HEK293 (cell line): ENCODE results near the gene FAM107A.

Experiments
- CTCF ChIA-PET: fragments of 350-600 bp; formaldehyde crosslinking; extraction: SDS; loops from one replicate; lab custom pipeline; 2021; ENCODE audit warnings: antibody characterized with exemption; lab: Yijun Ruan, JAX
- POLR2A ChIA-PET: fragments of 300-600 bp; formaldehyde crosslinking; extraction: SDS; loops from one replicate; lab custom pipeline; 2020; ENCODE audit warnings: antibody characterized with exemption, inconsistent platforms; lab: Yijun Ruan, JAX
- H3K27ac ChIP-seq: fragments of 200-500 bp; sonication (Bioruptor generic); 2 replicates; pipeline ENCODE4 v1.5.1; 2014; ENCODE audit warnings: low read depth, low read length, control low read depth, inconsistent platforms; ENCODE audit errors: extremely low read depth
- H3K36me3 ChIP-seq, 2 experiments: fragments of 200-500 bp in 1 of 2; sonication (Bioruptor generic) in 1 of 2; 1 replicate in 1 of 2; 2 replicates in 1 of 2; pipeline ENCODE4 v1.5.1; 2014 to 2017; ENCODE audit warnings: inconsistent platforms in 2 of 2, low read length in 2 of 2; ENCODE audit not compliant: control insufficient read depth in 2 of 2, insufficient read depth in 1 of 2
- H3K4me1 ChIP-seq: fragments of 200-500 bp; sonication (Bioruptor generic); 2 replicates; pipeline ENCODE4 v1.5.1; 2014; ENCODE audit warnings: mild to moderate bottlenecking, low read length, inconsistent platforms; ENCODE audit not compliant: control insufficient read depth, insufficient read depth
- H3K4me3 ChIP-seq: 2 replicates; pipeline ENCODE4 v1.5.1; 2011; ENCODE audit warnings: low read depth, mild to moderate bottlenecking, control low read depth, low read length, moderate library complexity
- H3K9me3 ChIP-seq: fragments of 200-500 bp; sonication (Bioruptor generic); 2 replicates; pipeline ENCODE4 v1.5.1; 2014; ENCODE audit warnings: low read depth, low read length, inconsistent platforms; ENCODE audit not compliant: control insufficient read depth, insufficient read depth
- BCL11B ChIP-seq: fragments of 450-650 bp; formaldehyde crosslinking; IDR thresholded peaks from 2 replicates; pipeline ENCODE4 v1.5.1; 2016; ENCODE audit warnings: low read depth, missing biosample characterization, missing genetic modification characterization
- GFI1B ChIP-seq: fragments of 450-650 bp; formaldehyde crosslinking; IDR thresholded peaks from 2 replicates; pipeline ENCODE4 v1.5.1; 2016; ENCODE audit warnings: missing biosample characterization, missing genetic modification characterization
- GLI4 ChIP-seq: fragments of 450-650 bp; formaldehyde crosslinking; IDR thresholded peaks from 2 replicates; pipeline ENCODE4 v1.5.1; 2016; ENCODE audit warnings: missing biosample characterization, missing genetic modification characterization
- IKZF3 ChIP-seq: fragments of 450-650 bp; IDR thresholded peaks from 2 replicates; pipeline ENCODE4 v1.5.0; 2018; ENCODE audit warnings: missing biosample characterization, mild to moderate bottlenecking, missing genetic modification characterization, moderate library complexity
- KLF9 ChIP-seq: fragments of 450-650 bp; formaldehyde crosslinking; IDR thresholded peaks from 2 replicates; pipeline ENCODE4 v1.5.1; 2016; ENCODE audit warnings: missing biosample characterization, missing genetic modification characterization, low read depth
- PBX3 ChIP-seq: sonication (generic); formaldehyde crosslinking; IDR thresholded peaks from 2 replicates; pipeline ENCODE4 v1.8.1; 2022; ENCODE audit warnings: mild to moderate bottlenecking, moderate library complexity, missing genetic modification reagents
- PRDM1 ChIP-seq: fragments of 450-650 bp; formaldehyde crosslinking; IDR thresholded peaks from 2 replicates; pipeline ENCODE4; 2016; ENCODE audit warnings: missing biosample characterization, missing genetic modification characterization
- WT1 ChIP-seq: fragments of 450-650 bp; formaldehyde crosslinking; IDR thresholded peaks from 2 replicates; pipeline ENCODE4 v1.5.1; 2016; ENCODE audit warnings: missing biosample characterization, missing genetic modification characterization
- ZFHX2 ChIP-seq: fragments of 450-650 bp; formaldehyde crosslinking; conservative IDR thresholded peaks from 2 replicates; pipeline ENCODE4 v1.5.1; 2016; ENCODE audit warnings: missing biosample characterization, missing genetic modification characterization
- ZFP37 ChIP-seq: fragments of 450-650 bp; formaldehyde crosslinking; IDR thresholded peaks from 2 replicates; pipeline ENCODE4 v1.5.1; 2016; ENCODE audit warnings: missing biosample characterization, missing genetic modification characterization
- ZFP41 ChIP-seq: fragments of 450-650 bp; formaldehyde crosslinking; IDR thresholded peaks from 2 replicates; pipeline ENCODE4 v1.5.1; 2016; ENCODE audit warnings: missing biosample characterization, missing genetic modification characterization, borderline replicate concordance
- ZFP69B ChIP-seq: fragments of 450-650 bp; formaldehyde crosslinking; IDR thresholded peaks from 2 replicates; pipeline ENCODE4 v1.5.1; 2016; ENCODE audit warnings: missing biosample characterization, missing genetic modification characterization
- ZIC2 ChIP-seq: fragments of 450-650 bp; formaldehyde crosslinking; IDR thresholded peaks from 2 replicates; pipeline ENCODE4 v1.5.1; 2016; ENCODE audit warnings: missing biosample characterization, missing genetic modification characterization
- ZNF112 ChIP-seq: fragments of 450-650 bp; formaldehyde crosslinking; IDR thresholded peaks from 2 replicates; pipeline ENCODE4 v1.5.0; 2017; ENCODE audit warnings: missing biosample characterization, missing genetic modification characterization
- ZNF155 ChIP-seq: fragments of 450-650 bp; formaldehyde crosslinking; IDR thresholded peaks from 2 replicates; pipeline ENCODE4 v1.5.1; 2016; ENCODE audit warnings: missing biosample characterization, missing genetic modification characterization
- ZNF18 ChIP-seq: fragments of 450-650 bp; formaldehyde crosslinking; IDR thresholded peaks from 2 replicates; pipeline ENCODE4 v1.5.1; 2016; ENCODE audit warnings: missing biosample characterization, missing genetic modification characterization
- ZNF223 ChIP-seq: fragments of 450-650 bp; formaldehyde crosslinking; IDR thresholded peaks from 2 replicates; pipeline ENCODE4 v1.5.1; 2016; ENCODE audit warnings: missing biosample characterization, missing genetic modification characterization
- ZNF350 ChIP-seq: fragments of 450-650 bp; formaldehyde crosslinking; IDR thresholded peaks from 2 replicates; pipeline ENCODE4 v1.5.0; 2017; ENCODE audit warnings: missing biosample characterization, mild to moderate bottlenecking, missing genetic modification characterization
- ZNF366 ChIP-seq: fragments of 450-650 bp; formaldehyde crosslinking; conservative IDR thresholded peaks from 2 replicates; pipeline ENCODE4 v1.5.1; 2016; ENCODE audit warnings: missing biosample characterization, missing genetic modification characterization
- ZNF433 ChIP-seq: fragments of 450-650 bp; formaldehyde crosslinking; IDR thresholded peaks from 2 replicates; pipeline ENCODE4 v1.5.1; 2016; ENCODE audit warnings: missing biosample characterization, missing genetic modification characterization, low read depth
- ZNF585B ChIP-seq: fragments of 450-650 bp; formaldehyde crosslinking; IDR thresholded peaks from 2 replicates; pipeline ENCODE4 v1.5.1; 2016; ENCODE audit warnings: missing biosample characterization, missing genetic modification characterization
- ZNF596 ChIP-seq: fragments of 450-650 bp; IDR thresholded peaks from 2 replicates; pipeline ENCODE4 v1.5.0; 2018; ENCODE audit warnings: missing biosample characterization, mild to moderate bottlenecking, missing genetic modification characterization, moderate library complexity
- ZNF629 ChIP-seq: fragments of 450-650 bp; formaldehyde crosslinking; IDR thresholded peaks from 2 replicates; pipeline ENCODE4 v1.5.1; 2017; ENCODE audit warnings: missing biosample characterization, missing genetic modification characterization
- ZNF664 ChIP-seq: fragments of 450-650 bp; formaldehyde crosslinking; IDR thresholded peaks from 2 replicates; pipeline ENCODE4 v1.5.1; 2016; ENCODE audit warnings: missing biosample characterization, missing genetic modification characterization
- ZNF768 ChIP-seq: fragments of 450-650 bp; formaldehyde crosslinking; IDR thresholded peaks from 2 replicates; pipeline ENCODE4 v1.5.1; 2018; ENCODE audit warnings: missing biosample characterization, mild to moderate bottlenecking, missing genetic modification characterization
- TF ChIP-seq, protein P1 (sequence below): fragments of 450-650 bp; formaldehyde crosslinking; IDR thresholded peaks from 2 replicates; pipeline ENCODE4 v1.5.1; 2016; ENCODE audit warnings: missing biosample characterization, missing genetic modification characterization

FAM107A gene

DNA sequence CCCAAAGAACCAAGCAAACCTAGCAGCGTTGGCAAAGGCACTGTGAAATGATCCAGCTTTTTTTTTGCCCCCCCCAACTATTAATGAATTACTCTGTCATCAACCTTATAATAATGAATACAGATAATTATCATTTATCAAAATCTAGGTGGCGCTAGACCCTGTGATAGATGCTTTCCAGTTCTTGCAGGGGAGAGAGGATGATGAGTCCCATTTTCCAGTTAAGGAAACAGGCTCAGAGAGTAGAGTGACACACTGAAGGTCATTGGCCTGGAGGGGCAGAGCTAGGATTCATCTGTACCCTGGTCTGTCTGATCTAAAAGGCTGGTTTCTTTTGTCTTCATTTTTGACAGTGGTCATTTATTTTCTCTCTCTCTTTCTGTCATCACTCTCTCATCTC, 45.2 kb downstream of the FAM107A start:
- H3K36me3 ChIP-seq: no peaks in the 10 kb centered on the region
- H3K4me3 ChIP-seq: no peak overlapping the region
- POLR2A ChIA-PET: interaction anchor here (0.5 kb wide), 1 partner anchor 221 kb away, joined by 5 read pairs; no protein-coding TSS in a partner anchor
- TF ChIP-seq WT1 (tag by site-specific recombination) (no peak), PBX3 (CRISPR knock-in tag) (no peak), KLF9 (tag by site-specific recombination) (no peak), ZNF664 (tag by site-specific recombination) (no peak), ZFP69B (tag by site-specific recombination) (no peak), ZNF223 (tag by site-specific recombination) (no peak), GLI4 (tag by site-specific recombination) (no peak), ZIC2 (tag by site-specific recombination) (no peak), ZNF768 (no peak), ZNF366 (peak; percentile 44; the same call in 1 of the 2 replicates), ZNF155 (tag by site-specific recombination) (no peak), ZNF112 (no peak), IKZF3 (tag by site-specific recombination) (no peak), ZNF350 (tag by site-specific recombination) (no peak), ZNF585B (tag by site-specific recombination) (no peak), ZNF596 (tag by site-specific recombination) (peak; percentile 68; the same call in 1 of the 2 replicates), ZNF18 (no peak), ZNF433 (tag by site-specific recombination) (no peak), ZFP37 (no peak), PRDM1 (tag by site-specific recombination) (peak; percentile 48; the same call in 1 of the 2 replicates), ZNF629 (tag by site-specific recombination) (no peak), BCL11B (tag by site-specific recombination) (no peak), ZFP41 (tag by site-specific recombination) (no peak), GFI1B (tag by site-specific recombination) (no peak), ZFHX2 (tag by site-specific recombination) (no peak)
- TF ChIP-seq, protein P1, sequence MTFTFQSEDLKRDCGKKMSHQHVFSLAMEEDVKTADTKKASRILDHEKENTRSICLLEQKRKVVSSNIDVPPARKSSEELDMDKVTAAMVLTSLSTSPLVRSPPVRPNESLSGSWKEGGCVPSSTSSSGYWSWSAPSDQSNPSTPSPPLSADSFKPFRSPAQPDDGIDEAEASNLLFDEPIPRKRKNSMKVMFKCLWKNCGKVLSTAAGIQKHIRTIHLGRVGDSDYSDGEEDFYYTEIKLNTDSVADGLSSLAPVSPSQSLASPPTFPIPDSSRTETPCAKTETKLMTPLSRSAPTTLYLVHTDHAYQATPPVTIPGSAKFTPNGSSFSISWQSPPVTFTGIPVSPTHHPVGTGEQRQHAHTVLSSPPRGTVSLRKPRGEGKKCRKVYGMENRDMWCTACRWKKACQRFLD: no peak
- no peak overlapping the region for H3K27ac ChIP-seq
- no peaks in the 10 kb centered on the region for H3K9me3 ChIP-seq
- no peaks in the 10 kb centered on the region for H3K4me1 ChIP-seq
- CTCF ChIA-PET: interaction anchor here (0.6 to 1.7 kb wide), 15 partner anchors 10 to 1371 kb away, joined by 3 to 12 read pairs (median 4); partner anchors contain the start of genes HTD2, KCTD6 and RPP14
